HG02759 (cell line): ENCODE measurements around the gene TMIGD2.
"Not testable (repeated sequence)": the region's sequence is repeated elsewhere in the genome, so short reads cannot be mapped to it uniquely, and the experiment has no call there.

Experiments
- ATAC-seq: cut with Tn5 transposase; IDR thresholded peaks from one replicate; pipeline ENCODE4 v1.9.1; 2021; ENCODE audit warnings: mild to moderate bottlenecking, moderate library complexity; ENCODE audit not compliant: unreplicated experiment

Gene TMIGD2

DNA sequence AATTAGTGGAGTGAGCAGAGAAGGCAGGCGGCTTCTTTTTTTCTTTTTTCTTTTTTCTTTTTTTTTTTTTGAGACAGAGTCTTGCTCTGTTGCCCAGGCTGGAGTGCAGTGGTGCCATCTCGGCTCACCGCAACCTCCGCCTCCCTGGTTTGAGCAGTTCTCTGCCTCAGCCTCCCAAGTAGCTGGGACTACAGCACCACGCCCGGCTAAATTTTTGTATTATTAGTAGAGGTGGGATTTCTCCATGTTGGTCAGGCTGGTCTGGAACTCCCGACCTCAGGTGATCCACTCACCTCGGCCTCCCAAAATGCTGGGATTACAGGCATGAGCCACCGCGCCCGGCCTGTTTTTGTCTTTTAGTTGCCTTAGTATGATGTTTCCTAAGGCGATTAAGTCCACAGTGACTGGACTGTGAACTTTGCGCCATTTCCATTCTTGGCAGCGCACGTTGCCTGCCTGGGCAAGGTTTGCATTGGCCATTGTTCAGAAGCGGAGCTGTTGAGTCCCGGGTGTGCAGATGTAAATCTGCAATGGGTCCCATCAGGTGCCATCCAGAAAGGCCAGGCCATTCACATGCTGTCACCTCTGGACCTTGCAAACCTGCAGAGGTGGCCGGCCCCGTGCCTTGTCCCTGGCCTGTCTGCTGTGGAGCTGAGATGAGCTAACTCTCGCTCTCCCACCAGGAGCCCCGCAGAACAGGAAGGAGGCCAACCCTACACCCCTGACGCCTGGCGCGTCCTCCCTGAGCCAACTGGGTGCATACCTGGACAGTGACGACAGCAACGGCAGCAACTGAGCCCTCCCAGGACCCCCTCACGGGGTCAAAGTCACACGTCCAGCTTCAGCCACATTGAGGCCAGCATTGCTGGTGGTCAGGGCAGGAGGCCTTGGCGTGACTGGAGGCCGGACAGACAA is 34.0 kb downstream of the TMIGD2 start:
- no peak for ATAC-seq

- ATAC-seq, result no peak
Measured at GRCh38 chr19:4267101-4267900, 34.9 kb downstream of the TMIGD2 start.

- ATAC-seq, result no peak
Measured at GRCh38 chr19:4266253-4267000, 35.8 kb downstream of the TMIGD2 start.

- ATAC-seq, result no peak
Measured at GRCh38 chr19:4264812-4265211, 37.4 kb downstream of the TMIGD2 start.

GRCh38 chr19:4260613-4261191 is 41.5 kb downstream of the TMIGD2 start:
- ATAC-seq, result no peak

- ATAC-seq, result no peak
Measured at GRCh38 chr19:4258181-4258580, 44.0 kb downstream of the TMIGD2 start.

GRCh38 chr19:4257025-4257424 is 45.2 kb downstream of the TMIGD2 start:
- no peak for ATAC-seq

DNA sequence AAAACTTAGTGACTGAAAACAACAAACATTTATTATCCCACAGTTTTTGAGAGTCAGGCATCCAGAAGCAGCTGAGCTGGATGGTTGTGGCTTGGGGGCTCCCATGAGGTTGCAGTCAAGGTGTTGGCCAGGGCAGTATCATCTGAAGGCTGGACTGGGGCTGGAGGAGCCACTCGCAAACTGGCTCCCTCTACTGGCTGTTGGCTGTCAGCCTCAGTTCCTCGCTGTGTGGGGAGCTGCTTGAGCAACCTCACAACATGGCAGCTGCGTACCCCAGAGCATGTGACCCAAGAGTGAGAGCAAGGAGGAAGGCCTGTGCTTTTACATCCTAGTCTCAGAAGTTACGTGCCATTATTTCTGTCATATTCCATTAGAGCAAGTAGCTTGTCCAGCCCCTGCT is 45.6 kb downstream of the TMIGD2 start:
- ATAC-seq, result no peak

- peak; percentile 91 for ATAC-seq
Measured at GRCh38 chr19:4246767-4247593, 55.2 kb downstream of the TMIGD2 start, which contains the start of gene YJU2. Gene YJU2 (plus strand): TSS chr19:4247080. CDS start chr19:4247147, 67 bp downstream.

- not testable (repeated sequence) for ATAC-seq
Measured at GRCh38 chr19:4245938-4246337, 56.3 kb downstream of the TMIGD2 start.
